Glutamatergic neuron (in vitro differentiated cells): ENCODE results near the gene MARS1. TPM values are rescaled to one million over a fixed set of nuclear protein-coding genes. Genes with fewer than 3 reads are reported as not detected.
"Not testable (repeated sequence)": the region's sequence is repeated elsewhere in the genome, so short reads cannot be mapped to it uniquely, and the experiment has no call there.

Experiments used
- DNase-seq: peaks from one replicate; pipeline ENCODE4 v3.0.0; 2022
- H3K27ac Mint-ChIP-seq: one replicate; pipeline ENCODE4 v1.8.0; 2020; ENCODE audit warnings: mild to moderate bottlenecking, mixed read lengths, inconsistent platforms; ENCODE audit not compliant: unreplicated experiment
- H3K27me3 Mint-ChIP-seq: one replicate; pipeline ENCODE4 v1.8.0; 2020; ENCODE audit warnings: mild to moderate bottlenecking, moderate library complexity, mixed read lengths, inconsistent platforms; ENCODE audit not compliant: unreplicated experiment
- H3K36me3 Mint-ChIP-seq: one replicate; pipeline ENCODE4 v1.8.0; 2020; ENCODE audit warnings: mild to moderate bottlenecking, mixed read lengths, inconsistent platforms; ENCODE audit not compliant: unreplicated experiment
- H3K4me1 Mint-ChIP-seq: one replicate; pipeline ENCODE4 v1.8.0; 2020; ENCODE audit warnings: mild to moderate bottlenecking, low read depth, mixed read lengths, inconsistent platforms; ENCODE audit not compliant: unreplicated experiment
- H3K4me3 Mint-ChIP-seq: one replicate; pipeline ENCODE4 v1.8.0; 2020; ENCODE audit warnings: mild to moderate bottlenecking, mixed read lengths, inconsistent platforms; ENCODE audit not compliant: unreplicated experiment
- H3K9me3 Mint-ChIP-seq: one replicate; pipeline ENCODE4 v1.8.0; 2020; ENCODE audit warnings: mild to moderate bottlenecking, moderate library complexity, mixed read lengths, inconsistent platforms; ENCODE audit not compliant: unreplicated experiment
- CTCF ChIP-seq: fragments of 200-600 bp; sonication (generic); IDR thresholded peaks from one replicate; pipeline ENCODE4 v1.5.0; 2021; ENCODE audit not compliant: partially characterized antibody, unreplicated experiment
- total RNA-seq: library from RNA; stranded (reverse); fragmentation: NEBNext Ultra II Directional; extraction: Animal tissue kit (Norgen Biotek cat#: 25700); gene quantifications from one replicate; pipeline ENCODE4 v1.2.1, GENCODE V29; 2021; ENCODE audit not compliant: unreplicated experiment

Gene MARS1
- total RNA-seq, 1 donor from 2014 or later: 870 TPM

DNA sequence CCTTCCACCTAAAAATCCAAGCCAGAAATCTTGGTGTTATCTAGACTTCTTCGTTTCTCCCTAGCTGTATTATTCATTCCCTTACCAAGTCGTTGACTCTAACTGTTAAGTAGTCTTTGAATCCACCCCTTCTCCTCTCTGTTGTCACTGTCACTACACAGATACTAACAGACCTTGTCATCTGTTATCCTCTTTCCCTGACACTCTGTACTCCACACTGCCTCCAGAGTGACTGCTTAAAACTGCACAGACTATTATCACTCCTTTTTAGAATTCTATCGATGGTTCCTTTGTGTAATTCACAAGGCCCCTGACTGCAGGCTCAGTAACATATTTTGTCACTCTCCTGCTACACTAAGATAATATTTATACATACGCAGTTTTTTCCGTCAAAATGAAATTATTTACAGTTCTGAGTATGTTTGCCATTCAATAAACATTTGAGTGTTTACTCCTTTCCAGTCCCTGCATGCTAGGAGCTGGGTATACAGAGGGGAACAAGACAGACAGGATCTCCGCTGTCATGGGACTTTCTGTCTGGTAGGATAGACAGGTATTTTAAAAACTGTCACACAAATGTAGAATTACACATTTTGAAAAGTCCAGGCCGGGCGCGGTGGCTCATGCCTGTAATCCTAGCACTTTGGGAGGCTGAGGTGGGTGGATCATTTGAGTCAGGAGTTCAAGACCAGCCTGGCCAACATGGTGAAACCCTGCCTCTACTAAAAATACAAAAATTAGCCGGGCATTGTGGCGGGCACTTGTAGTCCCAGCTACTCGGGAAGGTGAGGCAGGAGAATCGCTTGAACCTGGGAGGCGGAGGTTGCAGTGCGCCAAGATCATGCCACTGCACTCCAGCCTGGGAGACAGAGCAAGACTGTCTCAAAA, 3.8 kb downstream of the MARS1 start:
- H3K9me3 Mint-ChIP-seq: peaks cover 20% of the 10 kb centered on the region
- H3K4me1 Mint-ChIP-seq: peaks cover 23% of the 10 kb centered on the region
- H3K36me3 Mint-ChIP-seq: peaks cover 23% of the 10 kb centered on the region
- peak overlapping the region; percentile 78 for H3K4me3 Mint-ChIP-seq
- no peak for DNase-seq
- peak; percentile 41 for TF ChIP-seq CTCF
- peak overlapping the region; percentile 96 for H3K27ac Mint-ChIP-seq
- H3K27me3 Mint-ChIP-seq: peaks cover 26% of the 10 kb centered on the region

- H3K4me1 Mint-ChIP-seq: peaks cover 28% of the 10 kb centered on the region
- not testable (repeated sequence) for H3K4me3 Mint-ChIP-seq, H3K36me3 Mint-ChIP-seq, H3K27ac Mint-ChIP-seq, H3K27me3 Mint-ChIP-seq, H3K9me3 Mint-ChIP-seq, DNase-seq
These were observed 7.3 kb downstream of the MARS1 start for GRCh38 chr12:57495051-57495701.

DNA sequence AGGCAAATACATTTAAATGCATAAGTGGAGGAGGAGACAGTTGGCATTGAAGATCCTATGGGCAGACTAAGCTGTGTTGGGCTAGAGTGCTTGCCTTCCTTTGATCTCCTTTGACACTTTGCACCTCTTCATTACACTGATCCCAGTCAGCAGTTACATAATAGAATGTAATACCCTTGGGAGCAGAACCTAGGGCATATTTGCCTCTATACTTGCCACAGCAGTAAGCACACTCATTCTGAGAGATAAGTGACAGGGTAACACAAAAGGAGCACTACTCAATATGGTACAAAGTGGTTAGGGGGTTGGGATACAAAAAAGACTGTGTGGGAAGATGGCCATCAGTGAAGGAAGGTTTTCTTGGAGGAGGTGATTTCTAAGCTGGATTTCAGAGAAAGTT, 9.0 kb downstream of the MARS1 start:
- Mint-ChIP-seq H3K9me3 (peaks cover 7% of the 10 kb centered on the region), H3K4me1 (peaks cover 18% of the 10 kb centered on the region), H3K27ac (peak overlapping the region; percentile 84), H3K4me3 (peak overlapping the region; percentile 3), H3K27me3 (peaks cover 3% of the 10 kb centered on the region), H3K36me3 (peaks cover 15% of the 10 kb centered on the region)
- TF ChIP-seq CTCF: no peak
- DNase-seq: no peak

DNA sequence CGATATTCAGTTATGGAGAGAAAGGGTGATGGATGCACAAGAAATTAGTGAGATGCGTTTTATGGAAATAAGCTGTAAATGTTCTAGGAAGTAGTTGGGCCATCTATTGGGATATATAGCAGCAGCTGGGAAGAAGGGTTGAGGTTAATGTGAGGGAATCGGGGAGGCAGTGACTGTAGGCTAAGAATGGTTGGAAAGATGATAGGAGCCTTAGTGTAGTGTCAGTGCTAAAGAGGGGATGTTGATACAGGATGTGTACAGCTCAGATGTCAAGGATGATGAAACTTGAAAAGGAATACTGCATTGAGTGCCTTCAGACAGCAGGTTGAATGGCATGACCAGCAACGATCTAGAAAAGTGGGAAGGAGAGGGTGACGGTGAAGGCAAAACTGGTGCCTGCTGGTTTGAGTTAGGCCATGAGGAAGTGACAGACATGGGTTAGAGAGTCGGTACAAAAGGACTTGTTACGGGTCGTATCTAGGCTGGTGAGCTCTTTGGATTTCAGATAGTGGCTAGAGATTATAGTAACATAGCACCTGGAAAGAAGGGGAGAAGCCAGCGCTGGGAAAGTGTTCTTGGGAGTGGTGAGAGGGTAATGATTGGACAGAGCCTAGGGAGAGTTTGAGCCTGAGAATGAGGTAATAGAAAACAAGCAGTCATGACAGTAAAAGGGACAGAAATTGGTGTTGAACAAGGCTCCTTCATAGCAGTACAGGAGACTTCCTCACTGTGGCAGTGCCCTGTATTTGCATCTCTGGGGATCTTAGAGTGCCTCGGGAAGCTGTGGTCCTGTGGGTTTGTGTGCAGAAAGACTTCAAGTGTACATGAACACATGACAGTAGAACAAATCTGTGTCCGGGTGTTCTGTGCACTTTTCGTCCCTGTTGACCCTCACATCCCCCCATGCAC, 9.6 kb downstream of the MARS1 start:
- H3K27me3 Mint-ChIP-seq: peaks cover 3% of the 10 kb centered on the region
- H3K4me1 Mint-ChIP-seq: peaks cover 18% of the 10 kb centered on the region
- H3K4me3 Mint-ChIP-seq: peak overlapping the region; percentile 13
- no peak for TF ChIP-seq CTCF
- peaks cover 9% of the 10 kb centered on the region for H3K9me3 Mint-ChIP-seq
- H3K36me3 Mint-ChIP-seq: peaks cover 19% of the 10 kb centered on the region
- H3K27ac Mint-ChIP-seq: peak overlapping the region; percentile 84
- no peak for DNase-seq

- no peak for TF ChIP-seq CTCF
- Mint-ChIP-seq H3K9me3 (peaks cover 11% of the 10 kb centered on the region), H3K27me3 (peaks cover 3% of the 10 kb centered on the region), H3K4me3 (no peak overlapping the region), H3K4me1 (peaks cover 16% of the 10 kb centered on the region), H3K27ac (peak overlapping the region; percentile 84), H3K36me3 (peaks cover 19% of the 10 kb centered on the region)
- DNase-seq: no peak
These were observed 10.2 kb downstream of the MARS1 start for GRCh38 chr12:57498132-57498502.
